NCI-H345 (cell line): Measurements from ENCODE around the gene SPATA31E1.
"Not testable (repeated sequence)": the region's sequence is repeated elsewhere in the genome, so short reads cannot be mapped to it uniquely, and the experiment has no call there.

Experiments
- DNase-seq: peaks from one replicate; lab custom pipeline; 2025; lab: John Stamatoyannopoulos, UW

The SPATA31E1 gene

GRCh38 chr9:87886210-87886932 is 3.7 kb downstream of the SPATA31E1 start:
- no peak for DNase-seq

- DNase-seq = no peak
Observed at GRCh38 chr9:87886933-87887505, 4.3 kb downstream of the SPATA31E1 start.

- no peak for DNase-seq
Observed at GRCh38 chr9:87887661-87888480, 5.2 kb downstream of the SPATA31E1 start.

DNA sequence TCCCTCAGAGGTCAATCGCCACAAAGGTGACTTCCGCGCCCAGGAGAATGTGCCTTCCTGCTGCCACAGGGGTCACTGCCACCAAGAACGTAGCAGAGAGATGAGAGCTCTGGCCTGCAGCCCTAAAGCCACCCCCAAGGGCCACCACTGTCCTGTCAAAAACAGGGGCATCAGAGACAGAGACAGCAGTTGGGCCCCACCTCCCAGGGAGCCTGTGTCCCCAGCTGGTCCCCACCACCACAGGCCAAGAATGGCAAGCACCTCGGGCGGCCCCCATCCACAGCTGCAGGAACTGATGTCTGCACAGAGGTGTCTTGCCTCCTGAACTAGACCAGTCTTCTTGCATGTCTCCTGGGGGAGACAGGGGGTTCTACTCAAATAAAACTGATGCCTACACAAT is 5.8 kb downstream of the SPATA31E1 start:
- no peak for DNase-seq

GRCh38 chr9:87889065-87889881 is 6.6 kb downstream of the SPATA31E1 start:
- no peak for DNase-seq

- DNase-seq = no peak
Observed at GRCh38 chr9:87889882-87890252, 7.2 kb downstream of the SPATA31E1 start.

- no peak for DNase-seq
Observed at GRCh38 chr9:87890837-87891236, 8.2 kb downstream of the SPATA31E1 start.

GRCh38 chr9:87891754-87892153 is 9.1 kb downstream of the SPATA31E1 start:
- no peak for DNase-seq

DNA sequence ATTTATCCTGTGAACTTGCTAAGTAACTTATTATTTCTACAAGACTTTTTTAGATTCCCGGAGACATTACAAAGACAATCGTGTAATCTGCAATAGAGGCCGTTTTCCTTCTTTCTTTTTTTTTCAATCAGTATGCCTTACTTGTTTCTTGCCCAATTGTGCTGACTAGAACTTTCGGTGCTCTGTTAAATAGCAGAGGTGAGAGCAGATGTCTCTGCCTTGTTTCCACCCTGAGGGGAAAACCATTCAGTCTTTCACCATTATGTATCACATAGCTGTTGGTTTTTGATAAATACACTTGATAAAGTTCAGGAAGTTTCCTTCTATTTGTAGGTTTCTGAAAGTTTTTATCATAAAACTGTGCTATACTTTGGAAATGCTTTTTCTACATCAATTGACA is 10.3 kb downstream of the SPATA31E1 start:
- no peak for DNase-seq

DNA sequence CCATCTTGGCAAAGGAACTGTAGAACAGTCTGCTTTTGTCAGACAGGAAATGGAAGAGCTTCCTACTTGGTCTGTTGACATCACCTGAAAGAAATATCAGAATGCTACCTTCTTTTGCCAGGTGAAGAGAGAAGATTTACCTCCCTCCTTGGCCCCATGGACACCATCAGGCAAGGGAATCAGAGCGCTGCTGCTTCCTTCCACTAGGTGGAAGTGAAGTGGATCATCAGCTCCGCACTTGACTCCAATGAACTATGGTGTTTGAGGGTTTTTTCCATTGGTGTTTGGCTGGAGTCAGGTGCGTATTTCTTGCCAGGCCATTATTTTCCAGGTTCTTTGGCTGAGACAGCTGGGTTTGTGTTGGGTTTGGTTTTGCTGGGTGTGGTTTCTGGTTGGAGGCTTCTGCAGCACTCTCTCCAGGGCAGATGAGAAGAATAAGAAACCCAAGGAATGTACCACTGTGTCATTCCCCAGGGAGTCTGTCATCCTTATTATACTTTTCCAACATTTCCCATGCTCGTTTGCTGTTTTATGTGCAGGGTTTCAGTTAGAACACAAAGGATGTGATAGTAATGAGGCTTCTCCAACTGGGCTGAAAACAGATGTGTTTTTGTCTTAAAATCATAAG is 12.4 kb downstream of the SPATA31E1 start:
- DNase-seq = no peak

DNA sequence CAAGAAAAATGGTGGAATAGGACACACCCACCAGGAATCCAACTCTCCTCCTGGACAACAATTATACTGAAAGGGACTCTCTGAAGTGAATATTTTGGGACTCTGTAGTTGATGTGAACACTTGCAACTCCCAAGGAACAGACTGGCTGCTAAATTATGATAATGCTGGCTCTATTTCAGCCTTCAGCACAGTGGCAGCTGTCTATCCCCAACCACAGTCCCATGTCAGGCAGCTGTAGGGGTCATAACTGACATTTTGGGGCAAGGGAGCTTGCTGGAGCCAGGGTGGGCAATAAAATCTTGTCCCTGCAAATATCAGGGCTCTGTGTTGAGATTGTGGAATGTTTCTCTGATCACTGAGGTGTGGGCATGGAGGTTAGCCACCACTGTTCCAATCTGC is 14.2 kb downstream of the SPATA31E1 start:
- no peak for DNase-seq

GRCh38 chr9:87898151-87898550 is 15.5 kb downstream of the SPATA31E1 start:
- DNase-seq = no peak

GRCh38 chr9:87902371-87902770 is 19.7 kb downstream of the SPATA31E1 start:
- not testable (repeated sequence) for DNase-seq

DNA sequence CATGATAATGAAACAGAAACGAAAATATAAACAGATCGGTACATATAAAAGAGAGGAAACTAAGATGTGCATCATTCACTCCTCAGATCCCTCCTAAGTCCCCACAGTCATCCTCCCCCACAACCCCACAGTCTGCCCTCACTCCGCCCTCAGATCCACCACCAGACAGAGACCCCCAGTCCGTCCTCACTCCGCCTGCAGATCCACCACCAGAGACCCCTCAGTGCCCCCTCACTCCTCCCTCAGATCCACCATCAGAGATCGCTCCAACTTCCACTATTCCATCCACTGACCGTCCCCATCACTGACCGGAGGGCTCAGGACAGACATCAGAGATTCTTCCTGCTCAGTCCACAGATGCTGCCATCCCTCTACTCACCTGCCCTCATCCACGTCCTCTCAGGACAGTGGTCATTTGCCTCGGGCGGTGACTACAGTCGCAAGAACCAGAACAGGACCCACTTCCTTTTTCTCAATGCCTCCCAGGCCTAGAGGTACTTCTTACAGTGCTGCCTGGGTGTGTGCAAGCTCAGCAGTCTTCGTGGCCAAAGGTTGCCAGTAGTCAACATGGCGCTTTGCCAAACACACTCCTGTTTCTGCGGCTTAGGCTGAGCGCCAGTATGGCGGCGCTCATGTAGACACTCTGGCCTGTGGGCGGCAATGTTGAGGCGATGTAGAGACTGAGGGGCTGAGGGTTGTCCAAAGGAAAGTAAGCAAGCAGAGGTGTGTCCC is 26.8 kb downstream of the SPATA31E1 start:
- no peak for DNase-seq

- no peak for DNase-seq
Observed at GRCh38 chr9:87910821-87911220, 28.1 kb downstream of the SPATA31E1 start.

GRCh38 chr9:87917662-87918061 is 35.0 kb downstream of the SPATA31E1 start, which contains the start of gene SPATA31C1:
SPATA31C1 (plus strand) TSS chr9:87917962.
- DNase-seq = not testable (repeated sequence)

DNA sequence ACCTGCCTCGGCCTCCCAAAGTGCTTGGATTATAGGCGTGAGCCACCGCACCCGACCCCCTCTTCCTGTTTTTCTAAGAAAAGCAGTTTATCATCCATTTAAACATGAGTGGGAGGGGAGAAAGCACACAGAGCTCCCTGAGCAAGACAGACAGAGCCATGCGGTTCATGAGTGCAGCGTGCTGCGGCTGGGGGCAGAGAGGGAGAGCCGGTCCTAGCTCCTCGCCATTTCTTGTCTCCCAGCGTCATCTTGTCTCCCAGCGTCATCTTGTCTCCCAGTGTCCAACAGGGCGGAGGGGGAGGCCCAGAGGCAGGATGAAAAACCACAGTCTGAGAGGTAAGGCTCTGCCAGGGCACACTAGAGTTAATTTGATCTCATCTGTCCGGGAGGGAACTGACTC is 36.3 kb downstream of the SPATA31E1 start:
- DNase-seq = not testable (repeated sequence)

DNA sequence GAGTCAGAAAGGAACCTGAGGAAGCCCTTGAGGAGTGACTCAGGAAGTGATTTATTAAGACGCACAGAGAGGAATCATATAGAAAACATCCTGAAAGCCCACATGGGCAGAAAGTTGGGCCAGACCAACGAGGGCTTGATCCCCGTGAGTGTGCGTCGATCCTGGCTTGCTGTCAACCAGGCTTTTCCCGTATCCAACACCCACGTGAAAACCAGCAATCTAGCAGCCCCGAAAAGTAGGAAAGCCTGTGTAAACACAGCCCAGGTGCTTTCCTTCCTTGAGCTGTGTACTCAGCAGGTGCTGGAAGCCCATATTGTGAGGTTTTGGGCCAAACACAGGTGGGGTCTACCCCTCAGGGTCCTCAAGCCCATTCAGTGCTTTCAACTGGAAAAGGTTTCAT is 38.9 kb downstream of the SPATA31E1 start:
- not testable (repeated sequence) for DNase-seq

GRCh38 chr9:87923012-87923411 is 40.3 kb downstream of the SPATA31E1 start:
- not testable (repeated sequence) for DNase-seq

DNA sequence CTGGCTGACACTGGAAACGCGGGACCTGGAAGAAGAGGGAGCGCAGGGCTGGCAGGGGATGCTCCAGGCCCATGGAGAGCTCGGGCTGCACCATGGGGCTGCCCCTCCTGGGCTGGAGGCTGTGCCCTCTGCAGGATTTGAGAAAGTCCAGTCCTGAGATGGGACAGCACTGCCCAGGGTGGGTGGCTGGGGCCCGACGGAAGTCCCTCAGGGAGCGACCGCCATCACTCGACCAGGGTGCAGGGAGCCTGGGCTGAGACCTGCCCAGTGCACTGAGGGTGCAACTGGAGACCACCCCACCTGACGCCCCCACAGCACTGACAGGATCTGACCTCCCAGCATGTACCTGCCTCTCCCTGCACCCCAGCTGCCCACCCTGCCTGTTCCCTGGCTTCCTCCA is 42.2 kb downstream of the SPATA31E1 start:
- DNase-seq = not testable (repeated sequence)

DNA sequence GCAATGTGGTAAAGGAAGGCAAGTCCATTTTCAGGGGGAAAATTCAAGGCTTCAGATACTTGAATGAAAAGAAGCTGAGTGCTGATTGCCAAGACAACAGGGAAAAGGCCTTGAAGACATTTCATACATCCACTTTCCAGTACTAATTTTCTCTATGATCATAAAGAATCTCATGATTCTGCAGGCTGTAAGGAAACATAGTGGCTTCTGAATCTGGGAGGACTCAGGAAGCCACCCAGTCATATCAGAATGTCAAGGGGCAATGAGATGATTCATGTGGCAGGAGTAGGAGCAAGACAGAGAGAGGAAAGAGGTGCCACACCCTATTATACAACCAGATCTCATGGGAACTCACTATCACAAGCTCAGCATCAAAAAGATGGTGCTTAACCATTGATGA is 46.5 kb downstream of the SPATA31E1 start:
- not testable (repeated sequence) for DNase-seq
